WTC11 (cell line): Measurements from ENCODE around the gene PLXNA2.

Experiments used
- ATF2 ChIP-seq: sonication (generic); formaldehyde crosslinking; IDR thresholded peaks from 2 replicates; pipeline ENCODE4 v1.8.1; 2022; ENCODE audit warnings: low read depth, missing genetic modification reagents, borderline replicate concordance
- CTCF ChIP-seq: fragments of 200-600 bp; IDR thresholded peaks from 2 replicates; pipeline ENCODE4 v1.8.0; 2022; ENCODE audit warnings: antibody characterized with exemption
- ELF4 ChIP-seq: sonication (generic); formaldehyde crosslinking; IDR thresholded peaks from 2 replicates; pipeline ENCODE4 v1.8.1; 2022; ENCODE audit warnings: low read depth, mild to moderate bottlenecking, moderate library complexity, missing genetic modification reagents
- TP53 ChIP-seq: sonication (generic); formaldehyde crosslinking; IDR thresholded peaks from 2 replicates; pipeline ENCODE4 v1.8.1; 2023; ENCODE audit warnings: mild to moderate bottlenecking, missing genetic modification reagents
- ZNF281 ChIP-seq: sonication (generic); formaldehyde crosslinking; IDR thresholded peaks from 2 replicates; pipeline ENCODE4 v1.8.0; 2023; ENCODE audit warnings: mild to moderate bottlenecking, missing genetic modification reagents

- TF ChIP-seq ZNF281 (CRISPR knock-in tag): no peak
- no peak for TF ChIP-seq CTCF
- no peak for TF ChIP-seq ELF4 (CRISPR knock-in tag)
- TF ChIP-seq TP53 (CRISPR knock-in tag): no peak
- no peak for TF ChIP-seq ATF2
Observed at GRCh38 chr1:207977876-207978275, 266.3 kb downstream of the PLXNA2 start.
